Large intestine (tissue), 3 donors: ENCODE data around the gene DSCAML1. TPM values are rescaled to one million over a fixed set of nuclear protein-coding genes. Genes with fewer than 3 reads are reported as not detected.

Source experiments
- DNase-seq, 2 donors: peaks; one replicate each; pipeline versions ENCODE4 v3.0.0 to v3.0.0-alpha.2; 2013
- H3K27ac ChIP-seq: one replicate; pipeline ENCODE4 v1.5.1; 2013; ENCODE audit warnings: low read length
- H3K27me3 ChIP-seq: 2 replicates; pipeline ENCODE4 v1.6.1; 2013; ENCODE audit warnings: low read length; ENCODE audit not compliant: control insufficient read depth, insufficient read depth
- H3K36me3 ChIP-seq: 2 replicates; pipeline ENCODE4 v1.6.1; 2013; ENCODE audit warnings: low read length; ENCODE audit not compliant: control insufficient read depth, insufficient read depth
- H3K4me1 ChIP-seq: one replicate; pipeline ENCODE4 v1.6.1; 2013; ENCODE audit warnings: low read length; ENCODE audit not compliant: control insufficient read depth, insufficient read depth
- H3K4me3 ChIP-seq: one replicate; pipeline ENCODE4 v1.5.1; 2013; ENCODE audit warnings: low read length
- H3K9me3 ChIP-seq: one replicate; pipeline ENCODE4 v1.6.1; 2013; ENCODE audit warnings: mild to moderate bottlenecking, low read depth, low read length, moderate library complexity; ENCODE audit not compliant: control insufficient read depth
- WGBS: methylation state at CpG from one replicate; pipeline ENCODE4 v1.1.5; 2013; ENCODE audit warnings: low lambda C conversion rate; ENCODE audit not compliant: insufficient coverage; 5-methylcytosine and 5-hydroxymethylcytosine counted together
- polyA plus RNA-seq: library from polyadenylated mRNA; unstranded; fragments of 120-200 nt; gene quantifications from one replicate; pipeline ENCODE4 v1.2.1, GENCODE V29; 2013

The DSCAML1 gene
- polyA plus RNA-seq, 1 donor, result 1.6 TPM

- H3K36me3 ChIP-seq, result peaks cover 66% of the 10 kb centered on the region
- no peaks in the 10 kb centered on the region for H3K9me3 ChIP-seq
- no peaks in the 10 kb centered on the region for H3K27me3 ChIP-seq
- no peak for DNase-seq
- no CpG with 5 or more reads among the region's 3 CpGs for WGBS
- no peak overlapping the region for H3K27ac ChIP-seq
- no peak overlapping the region for H3K4me3 ChIP-seq
- no peaks in the 10 kb centered on the region for H3K4me1 ChIP-seq
Observed at GRCh38 chr11:117385471-117385870, 411.5 kb downstream of the DSCAML1 start.

- WGBS, result no CpG with 5 or more reads among the region's 1 CpG
- H3K36me3 ChIP-seq, result peaks cover 69% of the 10 kb centered on the region
Observed at GRCh38 chr11:117384045-117384444, 413.0 kb downstream of the DSCAML1 start.

GRCh38 chr11:117382746-117383145 is 414.3 kb downstream of the DSCAML1 start:
- DNase-seq, result no peak
- no peaks in the 10 kb centered on the region for H3K4me1 ChIP-seq
- peaks cover 67% of the 10 kb centered on the region for H3K36me3 ChIP-seq
- no CpG with 5 or more reads among the region's 4 CpGs for WGBS
- no peak overlapping the region for H3K27ac ChIP-seq
- no peaks in the 10 kb centered on the region for H3K27me3 ChIP-seq
- H3K4me3 ChIP-seq, result no peak overlapping the region
- H3K9me3 ChIP-seq, result no peaks in the 10 kb centered on the region

More at GRCh38 chr11:117384045-117384444, 413.0 kb downstream of the DSCAML1 start:
- Histone ChIP-seq H3K4me3 (no peak overlapping the region), H3K27me3 (no peaks in the 10 kb centered on the region), H3K4me1 (no peaks in the 10 kb centered on the region), H3K27ac (no peak overlapping the region), H3K9me3 (no peaks in the 10 kb centered on the region)
- DNase-seq, result no peak

- H3K27ac ChIP-seq, result no peak overlapping the region
- no peak for DNase-seq
- no peak overlapping the region for H3K4me3 ChIP-seq
- H3K36me3 ChIP-seq, result peaks cover 63% of the 10 kb centered on the region
- no peaks in the 10 kb centered on the region for H3K4me1 ChIP-seq
- no CpG with 5 or more reads among the region's 9 CpGs for WGBS
- H3K27me3 ChIP-seq, result no peaks in the 10 kb centered on the region
- H3K9me3 ChIP-seq, result no peaks in the 10 kb centered on the region
Observed at GRCh38 chr11:117381481-117382387, 415.3 kb downstream of the DSCAML1 start.

- H3K27ac ChIP-seq, result no peak overlapping the region
- peaks cover 63% of the 10 kb centered on the region for H3K36me3 ChIP-seq
- no peaks in the 10 kb centered on the region for H3K9me3 ChIP-seq
- no peaks in the 10 kb centered on the region for H3K4me1 ChIP-seq
- no peak overlapping the region for H3K4me3 ChIP-seq
- no peaks in the 10 kb centered on the region for H3K27me3 ChIP-seq
- no peak for DNase-seq
- WGBS, result no CpG with 5 or more reads among the region's 4 CpGs
Observed at GRCh38 chr11:117380676-117381075, 416.3 kb downstream of the DSCAML1 start.

GRCh38 chr11:117378976-117379865 is 417.8 kb downstream of the DSCAML1 start:
- Histone ChIP-seq H3K4me1 (no peaks in the 10 kb centered on the region), H3K4me3 (no peak overlapping the region), H3K27me3 (no peaks in the 10 kb centered on the region), H3K27ac (no peak overlapping the region), H3K36me3 (peaks cover 67% of the 10 kb centered on the region), H3K9me3 (no peaks in the 10 kb centered on the region)
- WGBS, result 82% methylated on average over 2 of the region's 12 CpGs
- DNase-seq, result no peak

Other genes with a start within 250 kb of the DSCAML1 start
- gene FXYD2, start 27.5 kb upstream of the DSCAML1 start, polyA plus RNA-seq, result 4.4 TPM
- gene FXYD6, start 79.4 kb upstream of the DSCAML1 start, polyA plus RNA-seq, result 78.3 TPM
- gene TMPRSS13, start 132.2 kb upstream of the DSCAML1 start, polyA plus RNA-seq, result 3.6 TPM
- 8.6 TPM for gene IL10RA, start 189.2 kb upstream of the DSCAML1 start, polyA plus RNA-seq